ENCODE results near the gene PARP16.

PARP16 gene

DNA sequence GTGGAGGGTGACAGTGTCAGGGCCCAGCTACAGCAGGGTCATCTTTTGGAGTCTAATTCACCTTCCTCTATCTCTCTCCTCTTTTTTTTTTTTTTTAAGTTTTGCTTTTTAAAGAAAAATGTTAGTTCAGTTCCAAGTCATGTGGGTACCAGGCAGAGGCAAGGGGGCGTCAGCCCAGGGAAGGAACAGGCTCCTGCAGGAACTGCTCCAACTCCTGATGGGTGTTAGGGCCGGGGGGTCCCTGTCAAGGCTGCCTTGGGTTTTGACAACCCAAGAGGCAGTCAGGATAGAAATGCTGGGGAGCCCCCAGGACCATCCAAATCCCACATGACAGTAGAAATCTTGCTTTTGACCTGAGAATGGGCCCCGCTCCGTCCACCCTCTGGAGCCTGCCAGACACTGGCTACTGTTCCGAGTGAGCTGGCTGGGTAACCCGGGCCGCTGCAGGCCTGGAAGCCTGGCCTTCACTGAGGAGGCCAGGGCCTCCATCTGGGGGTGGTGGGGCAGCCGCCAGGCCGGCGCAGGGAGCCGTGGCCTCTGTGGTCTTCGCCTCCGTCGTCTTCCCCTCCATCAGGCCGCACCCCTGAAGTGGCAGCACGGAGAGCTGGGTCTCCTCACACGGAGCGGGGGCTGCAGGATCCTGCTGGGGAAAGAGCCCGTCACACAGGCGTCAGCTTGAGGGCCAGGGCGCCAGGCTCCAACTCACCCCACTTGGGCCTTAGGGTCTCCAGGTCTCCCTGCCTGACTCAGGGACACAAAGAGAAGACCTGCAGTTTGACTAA, 42.0 kb upstream of the PARP16 start:
- ATAC-seq (ENCODE audit: insufficient read depth, low read depth) (no peak), DNase-seq (no peak)
- Histone ChIP-seq H2AFZ (ENCODE audit: low read depth, low read length) (no peak overlapping the region), H3K27me3 (ENCODE audit: insufficient read depth, low read length, poor library complexity) (no peaks in the 10 kb centered on the region), H4K20me1 (ENCODE audit: insufficient read depth, low read length) (no peaks in the 10 kb centered on the region; the same call in 1 of the 2 replicates), H3K36me3 (ENCODE audit: insufficient read depth, low read length) (no peaks in the 10 kb centered on the region), H3K4me3 (ENCODE audit: low read depth in 1 of 2, low read length in 2 of 2) (no peak overlapping the region), H3K4me1 (ENCODE audit: insufficient read depth, low read length) (no peaks in the 10 kb centered on the region), H3K79me2 (ENCODE audit: insufficient read depth, low read length) (no peaks in the 10 kb centered on the region), H3K9me3 (ENCODE audit: insufficient read depth, low read length, severe bottlenecking) (no peaks in the 10 kb centered on the region), H3K27ac (ENCODE audit: low read length) (no peak overlapping the region), H3K9ac (ENCODE audit: low read depth, low read length) (no peak overlapping the region), H3K4me2 (ENCODE audit: insufficient read depth, low read length) (no peak overlapping the region)
- TF ChIP-seq, protein P1, sequence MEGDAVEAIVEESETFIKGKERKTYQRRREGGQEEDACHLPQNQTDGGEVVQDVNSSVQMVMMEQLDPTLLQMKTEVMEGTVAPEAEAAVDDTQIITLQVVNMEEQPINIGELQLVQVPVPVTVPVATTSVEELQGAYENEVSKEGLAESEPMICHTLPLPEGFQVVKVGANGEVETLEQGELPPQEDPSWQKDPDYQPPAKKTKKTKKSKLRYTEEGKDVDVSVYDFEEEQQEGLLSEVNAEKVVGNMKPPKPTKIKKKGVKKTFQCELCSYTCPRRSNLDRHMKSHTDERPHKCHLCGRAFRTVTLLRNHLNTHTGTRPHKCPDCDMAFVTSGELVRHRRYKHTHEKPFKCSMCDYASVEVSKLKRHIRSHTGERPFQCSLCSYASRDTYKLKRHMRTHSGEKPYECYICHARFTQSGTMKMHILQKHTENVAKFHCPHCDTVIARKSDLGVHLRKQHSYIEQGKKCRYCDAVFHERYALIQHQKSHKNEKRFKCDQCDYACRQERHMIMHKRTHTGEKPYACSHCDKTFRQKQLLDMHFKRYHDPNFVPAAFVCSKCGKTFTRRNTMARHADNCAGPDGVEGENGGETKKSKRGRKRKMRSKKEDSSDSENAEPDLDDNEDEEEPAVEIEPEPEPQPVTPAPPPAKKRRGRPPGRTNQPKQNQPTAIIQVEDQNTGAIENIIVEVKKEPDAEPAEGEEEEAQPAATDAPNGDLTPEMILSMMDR (IDR thresholded peaks at IDR 0.05; ENCODE audit: borderline replicate concordance, extremely low read depth, low read length, poor library complexity, severe bottlenecking) = no peak
- no peak for TF ChIP-seq EZH2 (IDR thresholded peaks at IDR 0.05; ENCODE audit: borderline replicate concordance, low read depth, low read length, severe bottlenecking)

DNA sequence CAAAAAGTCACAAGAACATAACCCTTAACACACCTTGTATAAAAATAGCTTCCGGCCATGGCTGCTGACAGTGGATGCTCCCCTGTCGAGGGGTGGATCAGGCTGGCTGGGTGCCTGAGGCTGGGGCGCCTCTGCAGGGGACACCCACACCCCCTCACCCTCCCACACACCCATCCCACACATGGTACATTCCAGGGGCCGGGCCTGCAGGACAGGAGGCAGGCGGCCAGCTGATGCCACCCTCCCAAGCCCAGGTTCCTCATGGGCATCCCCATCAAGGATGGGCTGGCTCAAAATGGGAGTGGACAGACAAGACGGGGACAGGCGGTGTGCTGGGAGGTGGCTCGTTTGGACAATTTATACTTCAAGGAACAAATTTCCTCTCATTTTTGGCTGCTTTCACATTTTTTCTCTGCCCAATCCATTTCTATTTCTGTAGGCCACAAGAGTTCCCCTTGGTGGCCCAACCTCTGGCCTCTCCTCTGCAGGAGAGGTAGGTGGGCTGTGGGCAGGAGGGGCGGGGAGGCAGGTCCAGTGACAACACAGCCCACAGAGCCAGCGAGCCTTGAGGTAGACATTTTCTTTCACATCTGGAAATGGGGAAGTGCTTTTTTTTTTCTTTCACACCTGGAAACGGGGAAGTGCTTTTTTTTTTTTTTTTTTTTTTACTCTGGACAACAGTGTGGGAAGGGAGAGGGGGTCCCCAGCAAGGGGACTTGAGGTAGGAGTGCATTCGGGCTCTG, 41.1 kb upstream of the PARP16 start:
- H3K4me2 ChIP-seq (ENCODE audit: insufficient read depth, low read length) = no peak overlapping the region
- TF ChIP-seq EZH2 (IDR thresholded peaks at IDR 0.05; ENCODE audit: borderline replicate concordance, low read depth, low read length, severe bottlenecking) = no peak

DNA sequence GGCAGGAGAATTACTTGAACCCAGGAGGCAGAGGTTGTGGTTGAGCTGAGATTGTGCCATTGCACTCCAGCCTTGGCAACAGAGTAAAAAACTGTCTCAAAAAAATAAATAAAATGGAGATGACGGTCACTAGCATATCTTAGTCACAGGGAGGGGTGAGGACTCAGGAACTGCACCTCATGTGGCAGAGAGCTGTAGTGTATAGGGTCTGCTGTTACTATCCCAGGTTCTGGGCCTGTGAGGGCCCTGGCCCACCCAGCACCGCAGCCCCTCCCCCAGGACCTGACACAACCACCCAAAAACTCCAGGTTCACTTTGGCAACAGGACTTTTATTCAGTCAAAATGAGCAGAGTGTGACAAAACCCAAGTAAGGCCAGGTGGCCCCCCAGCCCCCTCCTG, 40.1 kb upstream of the PARP16 start:
- H3K27me3 ChIP-seq (ENCODE audit: insufficient read depth, low read length, poor library complexity) = no peaks in the 10 kb centered on the region
- H3K9ac ChIP-seq (ENCODE audit: low read depth, low read length) = no peak overlapping the region
- H3K4me1 ChIP-seq (ENCODE audit: insufficient read depth, low read length) = no peaks in the 10 kb centered on the region
- ATAC-seq (ENCODE audit: insufficient read depth, low read depth) (no peak), DNase-seq (no peak)
- no peak overlapping the region for H3K27ac ChIP-seq (ENCODE audit: low read length)
- no peaks in the 10 kb centered on the region; the same call in 1 of the 2 replicates for H4K20me1 ChIP-seq (ENCODE audit: insufficient read depth, low read length)
- no peaks in the 10 kb centered on the region for H3K79me2 ChIP-seq (ENCODE audit: insufficient read depth, low read length)
- no peak overlapping the region for H3K4me3 ChIP-seq (ENCODE audit: low read depth in 1 of 2, low read length in 2 of 2)
- H3K36me3 ChIP-seq (ENCODE audit: insufficient read depth, low read length) = no peaks in the 10 kb centered on the region
- H3K9me3 ChIP-seq (ENCODE audit: insufficient read depth, low read length, severe bottlenecking) = no peaks in the 10 kb centered on the region
- no peak overlapping the region for H3K4me2 ChIP-seq (ENCODE audit: insufficient read depth, low read length)
- H2AFZ ChIP-seq (ENCODE audit: low read depth, low read length) = no peak overlapping the region
- TF ChIP-seq, protein P1 (IDR thresholded peaks at IDR 0.05; ENCODE audit: borderline replicate concordance, extremely low read depth, low read length, poor library complexity, severe bottlenecking) = no peak
- TF ChIP-seq EZH2 (IDR thresholded peaks at IDR 0.05; ENCODE audit: borderline replicate concordance, low read depth, low read length, severe bottlenecking) = no peak

More for the DNA sequence above, 41.1 kb upstream of the PARP16 start:
- DNase-seq (no peak), ATAC-seq (ENCODE audit: insufficient read depth, low read depth) (no peak)
- Histone ChIP-seq H3K27me3 (ENCODE audit: insufficient read depth, low read length, poor library complexity) (no peaks in the 10 kb centered on the region), H3K27ac (ENCODE audit: low read length) (no peak overlapping the region), H4K20me1 (ENCODE audit: insufficient read depth, low read length) (no peaks in the 10 kb centered on the region; the same call in 1 of the 2 replicates), H3K4me3 (ENCODE audit: low read depth in 1 of 2, low read length in 2 of 2) (no peak overlapping the region), H2AFZ (ENCODE audit: low read depth, low read length) (no peak overlapping the region), H3K79me2 (ENCODE audit: insufficient read depth, low read length) (no peaks in the 10 kb centered on the region), H3K9me3 (ENCODE audit: insufficient read depth, low read length, severe bottlenecking) (no peaks in the 10 kb centered on the region), H3K9ac (ENCODE audit: low read depth, low read length) (no peak overlapping the region), H3K36me3 (ENCODE audit: insufficient read depth, low read length) (no peaks in the 10 kb centered on the region), H3K4me1 (ENCODE audit: insufficient read depth, low read length) (no peaks in the 10 kb centered on the region)

DNA sequence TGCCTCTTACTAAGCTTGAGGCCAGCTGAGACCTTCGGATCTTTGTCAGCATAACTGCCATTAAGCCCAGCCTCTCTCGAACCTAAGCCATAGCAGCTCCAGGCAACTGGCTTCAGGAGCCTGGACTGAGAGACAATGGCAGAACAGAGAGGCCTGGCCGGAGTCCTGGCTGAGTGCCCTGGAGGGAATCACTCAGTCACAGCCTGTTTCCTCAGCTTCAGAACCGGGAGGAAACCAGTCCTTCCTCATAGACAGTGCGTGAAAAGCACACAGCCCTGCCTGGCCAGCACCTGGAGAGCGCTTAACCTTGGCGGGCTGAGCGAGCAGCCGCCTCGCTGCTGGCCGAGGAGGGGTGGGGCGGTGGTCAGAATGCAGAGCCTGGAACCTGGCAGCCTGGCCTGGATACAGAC, 39.4 kb upstream of the PARP16 start:
- TF ChIP-seq, protein P1 (IDR thresholded peaks at IDR 0.05; ENCODE audit: borderline replicate concordance, extremely low read depth, low read length, poor library complexity, severe bottlenecking) = no peak
- TF ChIP-seq EZH2 (IDR thresholded peaks at IDR 0.05; ENCODE audit: borderline replicate concordance, low read depth, low read length, severe bottlenecking) = no peak
- H3K4me3 ChIP-seq (ENCODE audit: low read depth in 1 of 2, low read length in 2 of 2) = no peak overlapping the region
- no peaks in the 10 kb centered on the region for H3K4me1 ChIP-seq (ENCODE audit: insufficient read depth, low read length)
- no peak overlapping the region for H2AFZ ChIP-seq (ENCODE audit: low read depth, low read length)
- DNase-seq (no peak), ATAC-seq (ENCODE audit: insufficient read depth, low read depth) (no peak)
- H3K36me3 ChIP-seq (ENCODE audit: insufficient read depth, low read length) = no peaks in the 10 kb centered on the region
- no peak overlapping the region for H3K9ac ChIP-seq (ENCODE audit: low read depth, low read length)
- no peaks in the 10 kb centered on the region for H3K27me3 ChIP-seq (ENCODE audit: insufficient read depth, low read length, poor library complexity)
- no peak overlapping the region for H3K4me2 ChIP-seq (ENCODE audit: insufficient read depth, low read length)
- no peaks in the 10 kb centered on the region for H3K9me3 ChIP-seq (ENCODE audit: insufficient read depth, low read length, severe bottlenecking)
- H3K27ac ChIP-seq (ENCODE audit: low read length) = no peak overlapping the region
- H3K79me2 ChIP-seq (ENCODE audit: insufficient read depth, low read length) = no peaks in the 10 kb centered on the region
- no peaks in the 10 kb centered on the region for H4K20me1 ChIP-seq (ENCODE audit: insufficient read depth, low read length)

Data from DND-41 (cell line).